ENCODE results near the gene MAPK4.

Gene MAPK4

GRCh38 chr18:50627594-50628532, 68.0 kb downstream of the MAPK4 start:
- Mint-ChIP-seq H3K36me3 (no peaks in the 10 kb centered on the region), H3K27ac (no peak overlapping the region), H3K4me3 (no peak overlapping the region), H3K4me1 (no peaks in the 10 kb centered on the region), H3K9me3 (peaks cover 4% of the 10 kb centered on the region)
- peak; percentile 9 for ATAC-seq
- DNase-seq (ENCODE audit: low spot score in 2 of 2), result no peak

DNA sequence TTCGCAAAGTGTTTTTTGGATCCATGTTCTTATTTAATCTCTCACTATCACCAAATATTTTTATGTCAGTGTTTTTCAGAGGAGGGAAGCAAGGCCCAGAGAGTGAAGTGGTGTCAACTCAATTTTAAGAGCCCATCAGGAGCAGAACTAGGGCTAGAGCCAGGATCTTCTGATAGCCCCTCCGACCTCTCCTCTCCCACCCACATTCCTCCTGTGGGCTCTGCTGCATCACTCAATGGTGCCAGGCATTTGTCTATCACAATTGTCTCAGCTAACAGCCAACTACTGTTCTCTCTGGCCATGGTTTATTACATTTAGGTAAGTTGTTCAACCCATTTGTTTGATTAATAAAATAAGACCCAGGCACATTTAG, 68.6 kb downstream of the MAPK4 start:
- no peak for DNase-seq (ENCODE audit: low spot score in 2 of 2)
- Mint-ChIP-seq H3K36me3 (no peaks in the 10 kb centered on the region), H3K4me1 (no peaks in the 10 kb centered on the region), H3K4me3 (no peak overlapping the region), H3K27ac (no peak overlapping the region), H3K9me3 (peaks cover 4% of the 10 kb centered on the region)
- ATAC-seq, result no peak

GRCh38 chr18:50629148-50629631, 69.3 kb downstream of the MAPK4 start:
- ATAC-seq, result no peak
- Mint-ChIP-seq H3K9me3 (no peaks in the 10 kb centered on the region), H3K4me3 (no peak overlapping the region), H3K36me3 (no peaks in the 10 kb centered on the region), H3K4me1 (no peaks in the 10 kb centered on the region), H3K27ac (no peak overlapping the region)
- DNase-seq (ENCODE audit: low spot score in 2 of 2), result no peak

DNA sequence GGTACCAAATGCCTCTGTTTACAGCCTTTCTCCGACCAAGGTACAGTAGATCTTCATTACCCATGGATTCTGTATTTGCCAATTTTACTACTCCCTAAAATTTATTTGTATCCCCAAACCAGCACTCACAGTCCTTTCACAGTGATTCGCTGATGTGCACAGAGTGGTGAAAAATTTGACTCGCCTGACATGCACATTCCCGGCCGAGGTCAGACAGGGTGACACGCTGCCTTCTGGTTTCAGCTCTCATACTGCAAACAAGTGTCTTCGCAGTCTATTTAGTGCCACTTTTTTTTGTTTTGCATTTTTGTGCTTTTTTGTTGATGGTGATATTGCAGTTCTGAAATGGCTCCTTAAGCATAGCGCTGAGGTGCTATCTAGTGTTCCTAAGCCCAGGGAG, 71.0 kb downstream of the MAPK4 start:
- H3K36me3 Mint-ChIP-seq, result no peaks in the 10 kb centered on the region
- no peaks in the 10 kb centered on the region for H3K4me1 Mint-ChIP-seq
- ATAC-seq, result no peak
- H3K27ac Mint-ChIP-seq, result no peak overlapping the region
- H3K4me3 Mint-ChIP-seq, result no peak overlapping the region
- H3K9me3 Mint-ChIP-seq, result no peaks in the 10 kb centered on the region
- no peak for DNase-seq (ENCODE audit: low spot score in 2 of 2)

DNA sequence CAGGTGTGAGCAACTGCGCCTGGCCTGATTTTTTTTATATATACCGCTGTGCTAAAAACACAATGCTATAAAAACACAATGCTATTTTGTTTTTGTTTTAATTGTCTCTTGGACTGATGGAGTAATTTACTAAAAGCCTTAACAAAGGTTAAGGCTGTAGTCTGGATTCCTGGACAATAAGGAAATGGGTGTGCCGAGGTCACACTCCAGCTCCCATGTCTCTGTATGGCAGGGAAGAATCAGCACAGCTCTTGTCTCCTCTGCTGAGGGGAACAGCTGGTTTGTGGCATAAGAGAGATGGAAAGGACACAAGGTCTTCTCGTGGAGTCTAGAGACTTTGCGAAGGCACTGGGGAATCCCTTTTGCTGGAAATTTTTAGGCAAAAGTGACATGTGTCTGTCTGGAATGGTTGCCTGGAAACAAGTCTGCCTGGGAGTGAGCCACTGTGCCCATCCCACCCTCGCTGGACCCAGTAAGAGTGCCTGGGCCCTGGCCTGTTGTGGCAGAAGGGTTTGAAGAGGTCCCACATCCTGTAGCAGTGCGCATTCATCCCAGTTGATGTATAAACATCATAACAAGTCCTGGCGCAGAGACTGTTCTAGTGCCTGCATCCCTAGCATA, 73.1 kb downstream of the MAPK4 start:
- H3K27ac Mint-ChIP-seq, result no peak overlapping the region
- no peaks in the 10 kb centered on the region for H3K9me3 Mint-ChIP-seq
- no peaks in the 10 kb centered on the region for H3K4me1 Mint-ChIP-seq
- ATAC-seq (no peak), DNase-seq (ENCODE audit: low spot score in 2 of 2) (no peak)
- H3K4me3 Mint-ChIP-seq, result no peak overlapping the region
- no peaks in the 10 kb centered on the region for H3K36me3 Mint-ChIP-seq

DNA sequence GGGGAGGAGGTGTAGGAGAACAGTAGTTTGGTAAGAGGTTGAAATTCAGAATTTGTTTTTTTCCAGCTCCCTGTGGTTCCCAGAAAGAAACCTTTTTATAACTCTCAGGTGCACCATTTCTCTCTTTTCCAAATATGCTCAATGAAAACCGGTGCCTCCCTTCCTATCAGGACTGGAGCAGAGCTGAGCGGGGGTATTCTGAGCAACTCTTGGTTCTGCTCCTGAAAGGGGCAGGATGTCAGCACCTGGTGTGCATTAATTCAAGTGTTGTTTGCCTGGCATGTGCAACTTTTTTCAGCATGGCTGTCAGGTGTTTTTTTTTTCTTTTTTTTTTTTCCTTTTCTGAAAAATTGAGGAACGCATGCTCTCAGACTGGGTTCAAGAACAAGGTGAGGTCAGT, 74.1 kb downstream of the MAPK4 start:
- no peak overlapping the region for H3K27ac Mint-ChIP-seq
- no peaks in the 10 kb centered on the region for H3K4me1 Mint-ChIP-seq
- DNase-seq (ENCODE audit: low spot score in 2 of 2), result no peak
- H3K36me3 Mint-ChIP-seq, result no peaks in the 10 kb centered on the region
- ATAC-seq, result no peak
- H3K4me3 Mint-ChIP-seq, result no peak overlapping the region
- no peaks in the 10 kb centered on the region for H3K9me3 Mint-ChIP-seq

DNA sequence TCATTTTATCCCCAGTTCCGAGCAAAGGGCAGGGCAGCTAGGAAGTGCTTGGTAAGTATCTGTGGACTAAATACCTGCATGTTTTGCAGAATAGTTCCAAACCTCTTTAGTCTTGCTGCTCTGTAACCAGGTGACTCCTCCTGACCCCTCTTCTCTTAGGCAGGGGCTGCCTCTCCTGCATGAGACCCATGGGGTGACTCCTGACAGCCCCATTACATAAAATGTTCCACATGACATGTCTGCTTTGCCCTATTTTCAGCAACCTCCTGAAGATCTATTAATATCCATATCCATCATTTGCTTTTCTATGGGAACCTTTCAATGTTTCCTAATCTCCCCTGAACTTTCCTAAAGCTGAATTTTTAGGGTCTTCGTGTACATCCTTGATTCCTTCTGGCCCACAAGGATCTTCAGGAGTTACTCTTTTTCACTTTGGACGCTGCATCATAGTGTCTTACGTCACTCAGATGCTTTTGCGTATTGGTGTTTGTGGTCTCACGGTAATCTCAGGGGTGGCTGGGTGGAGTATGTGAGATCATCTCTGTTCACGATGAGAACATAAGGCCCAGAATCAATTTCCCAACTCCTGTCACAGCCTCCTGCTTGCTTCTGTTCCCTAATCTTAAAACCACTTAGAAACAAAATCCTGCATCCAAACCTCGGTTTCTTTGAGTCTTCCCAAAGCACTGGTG, 76.6 kb downstream of the MAPK4 start:
- Mint-ChIP-seq H3K36me3 (no peaks in the 10 kb centered on the region), H3K27ac (no peak overlapping the region), H3K9me3 (no peaks in the 10 kb centered on the region), H3K4me3 (no peak overlapping the region), H3K4me1 (no peaks in the 10 kb centered on the region)
- DNase-seq (ENCODE audit: low spot score in 2 of 2) (no peak), ATAC-seq (no peak)

GRCh38 chr18:50638016-50638883, 78.4 kb downstream of the MAPK4 start:
- no peak for DNase-seq (ENCODE audit: low spot score in 2 of 2)
- H3K4me3 Mint-ChIP-seq, result no peak overlapping the region
- no peaks in the 10 kb centered on the region for H3K9me3 Mint-ChIP-seq
- ATAC-seq, result peak; percentile 14
- no peak overlapping the region for H3K27ac Mint-ChIP-seq
- no peaks in the 10 kb centered on the region for H3K4me1 Mint-ChIP-seq
- H3K36me3 Mint-ChIP-seq, result no peaks in the 10 kb centered on the region

- H3K27ac Mint-ChIP-seq, result no peak overlapping the region
- no peak for DNase-seq (ENCODE audit: low spot score in 2 of 2)
- H3K4me1 Mint-ChIP-seq, result no peaks in the 10 kb centered on the region
- no peak overlapping the region for H3K4me3 Mint-ChIP-seq
- H3K36me3 Mint-ChIP-seq, result no peaks in the 10 kb centered on the region
- no peak for ATAC-seq
- H3K9me3 Mint-ChIP-seq, result no peaks in the 10 kb centered on the region
These were observed 79.1 kb downstream of the MAPK4 start for GRCh38 chr18:50638884-50639420.

- Mint-ChIP-seq H3K4me1 (no peaks in the 10 kb centered on the region), H3K9me3 (no peaks in the 10 kb centered on the region), H3K27ac (no peak overlapping the region), H3K36me3 (no peaks in the 10 kb centered on the region), H3K4me3 (no peak overlapping the region)
- no peak for DNase-seq (ENCODE audit: low spot score in 2 of 2)
- ATAC-seq, result no peak
These were observed 79.8 kb downstream of the MAPK4 start for GRCh38 chr18:50639711-50640110.

- Mint-ChIP-seq H3K27ac (no peak overlapping the region), H3K4me3 (no peak overlapping the region), H3K36me3 (no peaks in the 10 kb centered on the region), H3K9me3 (no peaks in the 10 kb centered on the region), H3K4me1 (no peaks in the 10 kb centered on the region)
- DNase-seq (ENCODE audit: low spot score in 2 of 2), result no peak
- no peak for ATAC-seq
These were observed 82.6 kb downstream of the MAPK4 start for GRCh38 chr18:50642439-50642838.

DNA sequence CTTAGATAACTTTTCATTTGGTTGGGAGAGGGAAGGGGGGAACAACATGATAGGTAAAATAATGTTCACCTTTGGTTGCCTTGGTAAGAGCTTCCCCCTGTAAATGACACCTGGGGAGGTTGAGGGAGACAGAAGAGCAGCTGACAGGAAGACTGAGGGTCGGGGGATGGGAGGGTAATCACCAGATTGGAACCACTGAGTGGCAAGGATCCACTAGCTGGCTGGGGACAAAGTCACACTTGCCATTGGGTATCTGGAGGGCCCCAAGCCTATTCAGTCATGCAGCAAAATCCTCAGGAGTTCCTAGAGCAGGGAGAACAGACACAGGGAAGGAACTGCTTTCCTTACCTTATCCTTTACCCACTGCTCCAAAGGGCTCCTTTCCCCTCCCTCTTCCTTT, 84.3 kb downstream of the MAPK4 start:
- no peak for ATAC-seq
- DNase-seq (ENCODE audit: low spot score in 2 of 2), result no peak
- H3K36me3 Mint-ChIP-seq, result no peaks in the 10 kb centered on the region
- no peaks in the 10 kb centered on the region for H3K9me3 Mint-ChIP-seq
- H3K27ac Mint-ChIP-seq, result no peak overlapping the region
- H3K4me1 Mint-ChIP-seq, result no peaks in the 10 kb centered on the region
- no peak overlapping the region for H3K4me3 Mint-ChIP-seq

GRCh38 chr18:50644807-50645206, 84.9 kb downstream of the MAPK4 start:
- H3K36me3 Mint-ChIP-seq, result no peaks in the 10 kb centered on the region
- no peaks in the 10 kb centered on the region for H3K9me3 Mint-ChIP-seq
- no peak overlapping the region for H3K27ac Mint-ChIP-seq
- ATAC-seq, result no peak
- H3K4me3 Mint-ChIP-seq, result no peak overlapping the region
- no peak for DNase-seq (ENCODE audit: low spot score in 2 of 2)
- no peaks in the 10 kb centered on the region for H3K4me1 Mint-ChIP-seq

- no peak for DNase-seq (ENCODE audit: low spot score in 2 of 2)
- no peaks in the 10 kb centered on the region for H3K36me3 Mint-ChIP-seq
- no peaks in the 10 kb centered on the region for H3K9me3 Mint-ChIP-seq
These were observed 87.3 kb downstream of the MAPK4 start for GRCh38 chr18:50647237-50647636.

DNA sequence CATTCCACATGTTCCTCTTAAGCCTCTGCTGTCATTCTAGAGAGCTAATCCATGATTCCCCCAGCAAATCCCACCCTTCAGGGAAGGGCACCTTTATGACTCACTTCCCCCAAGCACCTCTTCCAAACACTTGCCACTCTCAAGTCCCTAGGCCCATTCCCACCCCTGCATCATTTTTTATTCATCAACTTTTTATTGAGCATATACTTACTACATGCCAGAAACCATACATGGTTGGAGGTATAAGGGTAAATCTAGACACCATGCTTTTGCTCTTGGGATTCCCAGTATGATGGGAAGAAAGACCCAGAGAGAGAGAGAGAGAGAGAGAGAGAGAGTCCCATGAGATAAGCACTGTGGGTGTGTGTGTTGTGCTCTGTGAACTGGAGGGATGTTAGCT, 87.9 kb downstream of the MAPK4 start:
- no peak overlapping the region for H3K27ac Mint-ChIP-seq
- no peak for ATAC-seq
- no peak for DNase-seq (ENCODE audit: low spot score in 2 of 2)
- no peaks in the 10 kb centered on the region for H3K9me3 Mint-ChIP-seq
- H3K4me3 Mint-ChIP-seq, result no peak overlapping the region
- no peaks in the 10 kb centered on the region for H3K36me3 Mint-ChIP-seq
- no peaks in the 10 kb centered on the region for H3K4me1 Mint-ChIP-seq

More at GRCh38 chr18:50647237-50647636, 87.3 kb downstream of the MAPK4 start:
- no peaks in the 10 kb centered on the region for H3K4me1 Mint-ChIP-seq
- no peak overlapping the region for H3K27ac Mint-ChIP-seq
- no peak overlapping the region for H3K4me3 Mint-ChIP-seq
- ATAC-seq, result no peak
